GM12875 (cell line): ENCODE results near the gene ACER1.

ENCODE experiments used
- H3K4me3 ChIP-seq: one replicate; pipeline ENCODE4 v1.5.1; 2011; ENCODE audit warnings: low read depth, low read length, control low read depth
- CTCF ChIP-seq: IDR thresholded peaks from 2 replicates; pipeline ENCODE4 v1.5.1; 2011; ENCODE audit warnings: low read depth, mild to moderate bottlenecking, control low read depth, inconsistent platforms, low read length, moderate library complexity, borderline replicate concordance; ENCODE audit not compliant: insufficient read depth

ACER1 gene

GRCh38 chr19:6260376-6260775 lies 73.0 kb downstream of the ACER1 start:
- no peak overlapping the region for H3K4me3 ChIP-seq

GRCh38 chr19:6259312-6259861 lies 74.0 kb downstream of the ACER1 start:
- no peak for TF ChIP-seq CTCF

More at GRCh38 chr19:6260376-6260775, 73.0 kb downstream of the ACER1 start:
- no peak for TF ChIP-seq CTCF

GRCh38 chr19:6258812-6259311 lies 74.5 kb downstream of the ACER1 start:
- no peak overlapping the region for H3K4me3 ChIP-seq
- no peak for TF ChIP-seq CTCF

More at GRCh38 chr19:6259312-6259861, 74.0 kb downstream of the ACER1 start:
- no peak overlapping the region for H3K4me3 ChIP-seq
